HG03159 (cell line): Measurements from ENCODE around the gene CNGA3.
"Not testable (repeated sequence)": the region's sequence is repeated elsewhere in the genome, so short reads cannot be mapped to it uniquely, and the experiment has no call there.

Experiments used
- ATAC-seq: cut with Tn5 transposase; IDR thresholded peaks from one replicate; pipeline ENCODE4 v1.9.1; 2021; ENCODE audit warnings: mild to moderate bottlenecking, moderate library complexity; ENCODE audit not compliant: unreplicated experiment

Gene CNGA3

DNA sequence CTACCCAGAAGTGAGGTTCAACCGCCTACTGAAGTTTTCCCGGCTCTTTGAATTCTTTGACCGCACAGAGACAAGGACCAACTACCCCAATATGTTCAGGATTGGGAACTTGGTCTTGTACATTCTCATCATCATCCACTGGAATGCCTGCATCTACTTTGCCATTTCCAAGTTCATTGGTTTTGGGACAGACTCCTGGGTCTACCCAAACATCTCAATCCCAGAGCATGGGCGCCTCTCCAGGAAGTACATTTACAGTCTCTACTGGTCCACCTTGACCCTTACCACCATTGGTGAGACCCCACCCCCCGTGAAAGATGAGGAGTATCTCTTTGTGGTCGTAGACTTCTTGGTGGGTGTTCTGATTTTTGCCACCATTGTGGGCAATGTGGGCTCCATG lies 49.7 kb downstream of the CNGA3 start:
- ATAC-seq = no peak

DNA sequence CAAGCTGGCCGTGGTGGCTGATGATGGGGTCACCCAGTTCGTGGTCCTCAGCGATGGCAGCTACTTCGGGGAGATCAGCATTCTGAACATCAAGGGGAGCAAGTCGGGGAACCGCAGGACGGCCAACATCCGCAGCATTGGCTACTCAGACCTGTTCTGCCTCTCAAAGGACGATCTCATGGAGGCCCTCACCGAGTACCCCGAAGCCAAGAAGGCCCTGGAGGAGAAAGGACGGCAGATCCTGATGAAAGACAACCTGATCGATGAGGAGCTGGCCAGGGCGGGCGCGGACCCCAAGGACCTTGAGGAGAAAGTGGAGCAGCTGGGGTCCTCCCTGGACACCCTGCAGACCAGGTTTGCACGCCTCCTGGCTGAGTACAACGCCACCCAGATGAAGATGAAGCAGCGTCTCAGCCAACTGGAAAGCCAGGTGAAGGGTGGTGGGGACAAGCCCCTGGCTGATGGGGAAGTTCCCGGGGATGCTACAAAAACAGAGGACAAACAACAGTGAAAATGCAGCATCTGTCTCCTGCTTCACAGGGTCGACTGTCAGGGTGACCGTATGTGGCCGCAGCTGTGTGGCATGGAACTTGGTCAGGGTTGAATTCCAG lies 50.6 kb downstream of the CNGA3 start:
- no peak for ATAC-seq

DNA sequence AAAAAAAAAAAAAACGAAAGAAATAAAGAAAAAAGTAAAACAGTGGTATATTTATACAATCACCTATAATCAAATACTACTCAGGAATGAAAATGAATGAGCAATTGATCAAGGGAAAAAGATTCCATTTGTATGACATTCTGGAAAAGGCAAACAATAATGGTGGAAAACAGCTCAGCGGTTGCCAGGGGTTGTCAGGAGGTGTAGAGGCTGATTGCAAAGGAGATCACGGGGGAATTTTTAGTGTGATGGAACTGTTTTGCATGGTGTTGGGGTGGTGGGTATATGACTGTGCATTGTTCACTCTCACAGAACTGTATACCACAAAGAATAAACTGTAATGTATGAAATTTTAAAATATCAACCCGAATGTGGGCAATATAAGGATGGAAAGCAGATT lies 52.9 kb downstream of the CNGA3 start:
- no peak for ATAC-seq

DNA sequence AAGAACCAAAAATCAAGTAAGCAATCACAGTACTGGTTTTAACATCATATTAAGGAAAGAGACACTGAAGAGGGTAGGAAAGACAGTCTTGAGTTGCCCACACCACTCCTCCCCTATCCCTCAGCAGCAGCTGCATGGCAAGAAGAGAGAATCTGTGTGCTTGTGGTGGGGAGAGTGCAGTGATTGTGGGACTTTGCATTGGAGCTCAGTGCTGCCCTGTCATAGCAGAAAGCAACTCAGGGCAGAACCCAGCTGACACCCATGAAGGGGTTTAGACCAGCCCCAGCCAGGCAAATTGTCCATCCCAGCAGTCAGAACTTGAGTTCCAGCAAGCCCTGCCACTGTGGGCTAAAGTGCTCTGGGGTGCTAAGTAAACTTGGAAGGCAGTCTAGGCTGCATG lies 57.6 kb downstream of the CNGA3 start:
- ATAC-seq = no peak

DNA sequence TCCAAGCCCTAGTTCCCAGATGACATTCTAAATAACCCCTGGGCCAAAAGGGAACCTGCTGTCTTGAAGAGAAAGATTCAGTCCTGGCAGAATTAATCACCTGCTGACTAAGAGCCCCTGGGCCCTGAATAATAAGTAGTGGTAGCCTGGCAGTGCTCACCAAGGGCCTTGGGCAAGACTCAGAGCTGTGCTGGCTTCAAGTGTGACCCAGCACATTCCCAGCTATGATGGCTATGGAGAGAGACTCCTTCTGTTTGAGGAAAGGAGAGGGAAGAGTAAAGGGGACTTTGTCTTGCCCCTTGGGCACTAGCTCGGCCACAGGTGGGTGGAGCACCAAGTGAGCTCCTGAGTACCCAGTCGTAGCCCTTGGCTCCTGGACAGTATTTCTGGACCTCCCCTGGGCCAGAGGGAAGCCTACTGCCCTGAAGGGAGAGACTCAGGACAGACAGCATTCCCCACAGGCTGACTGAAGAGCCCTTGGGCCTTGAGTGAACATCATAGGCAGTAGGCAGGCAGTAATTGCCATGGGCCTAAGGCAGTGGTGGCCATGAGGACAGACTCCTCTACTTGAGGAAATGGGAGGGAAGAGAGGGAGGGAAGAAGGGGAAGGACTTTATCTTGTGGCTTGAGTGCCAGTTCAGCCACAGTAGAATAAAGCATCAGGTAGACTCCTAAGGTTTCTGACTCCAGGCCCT lies 58.4 kb downstream of the CNGA3 start:
- ATAC-seq = no peak

DNA sequence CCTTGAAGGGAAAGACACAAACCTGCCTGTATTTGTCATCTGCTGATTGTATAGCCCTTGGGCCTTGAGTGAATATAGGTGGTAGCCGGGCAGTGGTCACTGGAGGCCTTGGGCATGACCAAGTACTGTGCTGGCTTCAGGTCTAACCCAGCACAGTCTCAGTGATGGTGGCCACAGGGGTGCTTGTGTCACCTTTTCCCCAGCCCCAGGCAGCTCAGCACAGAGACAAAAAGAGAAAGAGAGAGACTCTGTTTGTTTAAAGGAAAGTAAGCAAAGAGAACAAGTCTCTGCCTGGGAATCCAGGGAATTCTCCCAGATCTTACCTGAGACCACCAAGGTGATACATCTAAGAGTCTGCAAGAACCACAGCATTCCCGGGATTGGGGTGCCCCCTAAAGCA lies 59.0 kb downstream of the CNGA3 start:
- ATAC-seq = no peak

DNA sequence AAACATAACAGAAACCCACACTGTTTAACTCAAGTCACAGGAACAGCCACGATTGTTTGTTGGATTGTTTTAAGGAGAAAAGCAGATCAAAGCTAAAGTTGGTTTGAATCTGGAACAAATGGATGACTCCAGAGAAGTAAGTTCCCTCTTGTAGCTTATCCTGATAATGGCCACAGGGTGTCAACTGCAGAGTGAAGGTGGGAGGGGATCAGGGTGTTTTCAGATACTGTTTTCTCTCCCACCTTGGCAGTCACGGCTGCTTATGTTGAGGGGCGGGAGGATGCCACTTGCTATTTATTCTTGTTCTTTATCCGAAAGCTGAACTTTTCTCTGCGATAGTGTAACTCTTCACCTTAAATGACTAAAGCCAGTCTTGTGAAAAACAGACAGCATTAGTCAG lies 61.9 kb downstream of the CNGA3 start:
- ATAC-seq = no peak

DNA sequence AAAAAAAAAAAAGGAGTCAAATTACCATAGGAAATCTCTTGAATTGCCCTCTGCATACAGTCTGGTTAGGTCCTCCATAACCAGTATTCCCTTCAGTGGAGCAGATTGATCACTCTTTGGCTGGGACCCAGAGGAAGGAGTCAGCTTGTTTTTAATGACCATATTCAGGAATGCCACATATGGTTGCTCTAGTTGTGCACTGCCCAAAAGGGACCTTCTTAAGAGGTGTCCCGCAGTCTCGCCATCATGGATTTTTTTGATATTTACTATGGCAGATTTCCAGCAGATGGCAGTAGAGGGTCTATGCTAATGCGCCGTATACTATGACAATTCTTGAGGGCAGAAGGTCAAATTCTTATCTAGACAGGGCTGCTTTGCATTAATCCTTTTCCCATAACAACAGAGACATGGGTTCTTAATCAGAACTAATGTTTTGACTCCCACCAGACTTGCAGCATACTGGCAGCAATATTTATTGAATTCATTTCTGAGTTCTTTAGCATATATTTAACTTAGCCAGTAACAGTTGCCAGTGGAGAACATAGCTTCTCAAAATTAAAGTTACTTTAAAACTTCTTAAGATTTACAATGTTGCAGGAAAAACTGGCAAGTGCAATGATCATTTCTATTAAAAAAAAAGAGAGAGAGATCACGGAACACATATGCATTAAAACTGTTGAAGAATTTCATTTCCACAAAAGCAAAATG lies 66.6 kb downstream of the CNGA3 start:
- no peak for ATAC-seq

DNA sequence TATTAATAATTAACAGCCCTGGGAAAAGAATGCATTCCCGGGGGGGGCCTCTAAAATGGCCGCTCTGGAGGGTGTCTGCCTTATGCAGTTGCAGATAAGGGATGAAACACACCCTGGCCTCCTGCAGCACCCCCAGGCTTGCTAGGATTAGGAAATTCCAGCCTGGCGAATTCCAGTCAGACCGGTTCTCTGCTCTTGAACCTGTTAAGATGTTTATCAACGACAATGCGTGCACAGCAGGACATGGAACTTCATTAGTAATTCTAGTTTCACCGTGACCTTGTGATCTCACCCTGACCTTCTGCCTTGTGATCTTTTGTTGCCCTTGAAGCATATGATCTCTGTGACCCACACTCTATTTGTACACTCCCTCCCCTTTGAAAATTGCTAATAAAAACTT lies 68.0 kb downstream of the CNGA3 start:
- ATAC-seq = not testable (repeated sequence)

DNA sequence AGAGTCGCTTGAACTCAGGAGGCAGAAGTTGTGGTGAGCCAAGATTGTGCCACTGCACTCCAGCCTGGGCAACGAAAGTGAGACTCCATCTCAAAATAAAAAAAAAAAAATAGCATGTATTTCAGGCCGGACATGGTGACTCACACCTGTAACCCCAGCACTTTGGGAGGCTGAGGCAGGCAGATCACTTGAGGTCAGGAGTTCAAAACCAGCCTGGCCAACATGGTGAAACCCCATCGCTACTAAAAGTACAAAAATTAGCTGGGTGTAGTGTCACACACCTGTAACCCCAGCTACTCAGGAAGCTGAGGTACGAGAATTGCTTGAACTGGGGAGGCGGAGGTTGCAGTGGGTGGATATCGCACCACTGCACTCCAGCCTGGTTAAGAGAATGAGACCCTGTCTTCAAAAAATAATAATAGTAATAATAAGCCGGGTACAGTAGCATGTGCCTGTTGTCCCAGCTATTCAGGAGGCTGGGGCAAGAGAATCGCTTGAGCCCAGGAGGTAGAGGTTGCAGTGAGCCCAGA lies 69.5 kb downstream of the CNGA3 start:
- ATAC-seq = not testable (repeated sequence)

DNA sequence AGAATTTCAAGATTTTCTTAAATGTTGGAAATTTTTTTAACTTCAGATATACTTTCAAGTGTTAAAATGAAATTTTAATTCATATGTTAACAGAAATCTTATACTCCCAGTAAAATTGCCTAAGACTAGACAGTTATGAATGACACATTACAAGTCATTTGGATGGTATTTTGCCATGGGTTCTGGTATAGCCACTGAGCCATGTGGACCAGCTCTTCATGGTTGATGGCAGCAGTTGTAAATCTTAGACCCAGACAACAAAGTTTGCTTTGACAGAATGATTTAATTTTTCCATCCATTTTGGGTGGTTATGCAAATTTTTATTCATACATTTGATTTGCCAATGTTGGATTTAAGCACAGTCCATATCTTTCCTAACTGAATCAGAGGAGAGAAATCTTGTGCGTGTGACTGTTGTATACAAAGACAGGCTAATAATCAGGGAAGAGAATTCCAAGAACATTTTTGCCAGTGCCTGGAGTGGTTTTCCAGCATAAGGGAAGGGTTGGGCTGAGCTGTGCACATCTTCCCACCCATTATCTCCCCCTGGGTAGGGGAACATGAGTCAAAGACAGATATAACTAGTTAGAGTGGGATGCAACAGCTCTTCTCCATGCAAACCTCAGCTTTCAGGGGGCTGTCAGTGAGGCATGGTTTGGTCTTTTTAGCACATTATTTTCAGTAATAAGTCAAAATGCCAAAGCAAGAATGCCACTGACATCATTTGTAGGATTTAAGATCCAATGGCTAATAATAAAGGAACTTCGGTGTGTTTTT lies 70.3 kb downstream of the CNGA3 start:
- no peak for ATAC-seq

DNA sequence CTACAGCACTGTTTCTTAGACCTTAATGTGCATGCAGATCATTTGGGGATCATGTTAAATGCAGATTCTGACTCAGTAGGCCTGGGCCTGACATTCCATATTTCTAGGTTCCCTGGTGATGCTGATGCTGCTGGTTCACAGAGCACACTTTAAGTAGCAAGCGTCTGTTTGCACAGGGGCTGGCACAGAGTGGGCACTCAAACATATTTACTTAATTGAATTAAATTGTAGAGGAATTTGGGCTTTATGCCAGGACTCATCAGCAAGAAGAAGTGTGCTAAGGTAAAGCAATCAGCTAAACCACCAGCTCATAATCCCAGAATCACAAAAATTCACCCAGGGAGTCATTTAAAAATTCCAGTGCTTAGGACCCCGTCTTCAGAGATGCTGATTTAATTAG lies 73.3 kb downstream of the CNGA3 start:
- no peak for ATAC-seq

DNA sequence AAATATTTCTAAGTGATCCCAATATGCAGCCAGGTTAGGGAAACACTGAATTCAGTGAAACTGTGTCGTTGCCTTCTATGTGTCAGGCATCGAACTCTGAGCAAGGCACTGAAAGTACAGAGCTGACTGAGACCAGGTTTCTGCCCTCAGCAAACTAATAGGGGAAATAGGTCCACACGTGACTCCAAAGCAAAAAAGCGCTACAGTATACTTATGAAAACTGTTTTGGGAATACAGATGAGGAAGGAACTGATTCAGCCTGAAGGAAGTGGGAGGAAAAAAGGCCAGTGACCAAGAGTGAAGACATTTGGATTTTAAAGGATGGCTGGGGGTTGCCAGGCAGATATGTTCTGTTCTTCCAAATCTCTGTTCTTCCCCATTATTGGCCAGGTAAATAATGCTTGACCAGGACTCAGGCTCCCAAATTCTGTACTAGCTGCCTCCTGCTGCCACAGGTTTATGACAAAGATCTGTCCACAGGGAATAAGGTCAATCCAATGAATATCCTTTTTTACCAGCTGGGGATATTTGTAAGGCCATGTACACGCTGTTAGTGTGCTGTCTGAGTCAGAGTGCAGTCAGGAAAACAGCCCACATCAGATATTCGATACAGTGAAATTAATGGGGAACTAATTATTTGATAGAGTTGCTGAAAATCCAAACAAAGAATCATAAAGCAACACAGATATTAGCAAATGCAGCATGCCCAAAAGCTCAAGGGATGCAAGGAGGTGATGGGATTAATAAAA lies 73.9 kb downstream of the CNGA3 start:
- no peak for ATAC-seq

DNA sequence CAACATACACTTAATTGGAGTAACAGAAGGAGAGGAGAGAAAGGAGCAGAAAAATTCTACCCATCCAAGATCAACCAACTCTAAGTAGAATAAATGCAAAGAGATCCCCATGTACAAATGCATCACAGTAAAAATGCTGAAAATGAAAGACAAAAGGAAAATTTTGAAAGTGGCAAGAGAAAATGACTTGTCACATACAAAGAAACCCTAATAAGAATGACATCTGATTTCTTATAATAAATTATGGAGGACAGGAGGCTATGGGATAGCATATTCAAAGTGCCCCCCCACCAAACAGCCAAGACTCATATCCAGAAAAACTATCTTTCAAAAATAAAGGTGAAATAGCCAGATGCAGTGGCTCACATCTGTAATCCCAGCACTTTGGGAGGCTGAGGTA lies 76.2 kb downstream of the CNGA3 start:
- no peak for ATAC-seq

DNA sequence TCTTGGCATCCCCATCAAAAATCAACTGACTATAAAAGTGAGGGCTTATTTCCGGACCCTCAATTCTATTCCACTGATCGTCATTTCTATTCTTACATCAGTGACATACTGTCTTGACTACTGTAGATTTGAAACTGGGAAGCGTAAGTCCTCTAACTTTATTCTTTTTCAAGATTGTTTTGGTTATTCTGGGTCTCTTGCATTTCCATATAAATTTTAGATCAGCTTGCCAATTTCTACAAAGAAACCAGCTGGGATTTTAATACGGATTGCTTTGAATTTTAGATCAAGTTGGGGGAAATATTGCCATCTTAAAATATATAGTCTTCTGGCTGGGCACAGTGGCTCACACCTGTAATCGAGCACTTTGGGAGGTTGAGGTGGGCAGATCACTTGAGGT lies 80.5 kb downstream of the CNGA3 start:
- ATAC-seq = no peak

DNA sequence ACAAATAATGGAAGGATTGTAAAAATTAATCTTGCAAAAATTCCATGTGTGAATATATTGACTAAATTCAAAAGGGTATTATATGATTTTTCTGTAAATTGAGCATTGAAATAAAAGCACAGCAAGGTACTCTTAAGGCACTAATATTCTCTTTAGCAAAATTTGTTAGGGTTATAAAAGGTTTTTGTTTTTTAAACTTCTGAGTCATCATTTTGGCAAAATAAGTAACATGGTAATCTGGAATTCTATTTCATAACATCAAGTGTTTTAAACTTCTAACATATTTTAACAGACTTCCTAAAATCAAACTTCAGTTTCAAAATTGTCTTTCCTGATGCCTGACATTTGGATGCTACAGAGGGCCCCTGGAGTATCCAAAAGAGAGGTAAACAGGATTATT lies 85.9 kb downstream of the CNGA3 start:
- ATAC-seq = no peak

DNA sequence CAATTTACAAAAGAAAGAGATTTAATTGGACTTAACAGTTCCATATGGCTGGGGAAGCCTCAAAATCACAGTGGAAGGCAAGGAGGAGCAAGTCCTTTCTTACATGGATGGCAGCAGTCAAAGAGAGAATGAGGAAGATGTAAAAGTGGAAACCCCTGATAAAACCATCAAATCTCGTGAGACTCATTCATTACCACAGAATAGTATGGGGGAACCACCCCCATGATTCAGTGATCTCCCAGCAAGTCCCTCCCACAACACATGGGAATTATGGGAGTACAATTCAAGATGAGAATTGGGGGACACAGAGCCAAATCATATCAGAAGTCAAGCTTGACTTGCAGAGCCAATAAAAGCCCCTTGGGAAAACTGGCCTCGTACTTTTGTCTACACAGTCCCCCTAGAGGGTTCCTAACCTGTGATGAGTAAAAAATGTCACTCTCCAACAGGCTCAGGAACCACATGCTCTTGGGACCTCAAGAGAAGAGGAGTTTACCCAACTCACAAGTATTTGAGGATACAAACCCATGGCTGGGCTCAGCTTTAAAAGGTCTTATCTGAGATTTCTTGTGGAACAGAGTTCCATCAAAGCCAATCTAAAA lies 87.2 kb downstream of the CNGA3 start:
- ATAC-seq = no peak

DNA sequence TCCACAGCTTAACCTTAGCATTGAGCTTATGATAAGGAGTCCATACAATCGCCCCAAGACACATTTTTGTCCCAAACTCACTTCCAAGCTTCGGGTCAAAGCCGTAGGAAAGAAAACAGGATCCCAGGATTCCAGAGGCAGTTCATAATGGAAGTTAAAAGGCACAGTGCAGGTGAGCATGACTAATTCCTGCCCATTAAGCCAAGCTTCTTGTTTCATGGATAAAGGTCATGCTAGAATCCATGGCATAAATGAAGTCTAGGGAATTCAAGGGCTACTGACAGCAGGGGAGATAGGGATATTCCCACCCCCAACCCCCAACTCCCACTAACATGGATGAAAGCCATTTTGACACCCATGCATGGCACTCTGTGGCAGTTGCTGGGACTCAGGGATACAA lies 88.2 kb downstream of the CNGA3 start:
- ATAC-seq = no peak

DNA sequence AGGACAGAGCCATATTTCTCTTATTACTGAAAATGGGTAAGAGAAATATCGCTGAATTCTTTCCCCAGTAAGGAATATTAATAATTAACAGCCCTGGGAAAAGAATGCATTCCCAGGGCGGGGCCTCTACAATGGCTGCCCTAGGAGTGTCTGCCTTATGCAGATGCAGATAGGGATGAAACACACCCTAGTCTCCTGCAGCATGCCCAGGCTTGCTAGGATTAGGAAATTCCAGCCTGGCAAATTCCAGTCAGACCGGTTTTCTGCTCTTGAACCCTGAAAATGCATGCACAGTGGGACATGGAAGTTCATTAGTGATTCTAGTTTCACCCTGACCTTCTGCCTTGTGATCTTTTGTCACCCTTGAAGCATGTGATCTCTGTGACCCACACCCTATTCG lies 89.4 kb downstream of the CNGA3 start:
- not testable (repeated sequence) for ATAC-seq

DNA sequence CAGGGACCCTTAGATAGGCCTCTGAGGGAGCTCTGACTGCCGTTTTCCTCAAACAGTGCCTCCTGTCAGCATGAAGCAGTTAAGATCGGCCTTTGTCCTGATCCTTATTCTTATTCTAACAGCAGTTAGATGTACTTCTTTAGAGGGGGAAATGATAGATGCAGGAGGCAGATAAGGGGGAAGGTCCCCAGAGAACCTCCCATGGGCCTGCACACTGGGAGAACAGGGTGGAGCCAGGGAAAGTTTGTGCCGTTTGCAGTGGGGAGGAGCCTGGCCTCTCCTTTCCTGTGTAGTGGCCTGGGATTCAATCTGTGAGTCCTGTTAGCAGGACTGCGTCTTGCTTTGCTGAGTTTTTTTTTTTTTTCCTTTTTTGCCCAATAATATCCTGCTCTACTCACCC lies 90.5 kb downstream of the CNGA3 start:
- no peak for ATAC-seq
